Measurements from ENCODE around the gene FHAD1.

Gene FHAD1

DNA sequence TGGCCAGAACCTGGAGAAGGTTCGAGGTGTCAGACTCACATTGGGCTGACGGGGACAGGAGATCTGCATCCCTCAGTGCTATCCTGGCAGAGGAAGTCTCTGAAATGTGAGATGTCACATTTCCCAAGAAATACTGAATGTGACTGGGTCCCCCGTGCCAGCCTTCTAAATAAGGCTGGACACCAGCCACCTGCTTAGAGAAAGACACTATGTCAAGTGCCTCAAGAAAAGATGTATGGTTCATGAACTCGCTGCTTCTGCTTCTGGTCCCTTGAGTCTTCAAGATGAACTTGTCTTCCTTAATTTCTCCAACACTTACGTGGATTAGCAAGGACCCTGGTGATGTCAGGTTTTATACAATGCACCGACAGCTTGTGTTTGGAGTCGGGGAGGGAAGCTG lies 42.1 kb upstream of the FHAD1 start:
- TF ChIP-seq OSR1 (CRISPR knock-in tag; IDR thresholded peaks at IDR 0.05) (no peak), ZFP3 (CRISPR knock-in tag; IDR thresholded peaks at IDR 0.05) (no peak), ISL1 (CRISPR knock-in tag; IDR thresholded peaks at IDR 0.05) (no peak), ZFP30 (CRISPR knock-in tag; IDR thresholded peaks at IDR 0.05) (no peak), RARB (CRISPR knock-in tag; IDR thresholded peaks at IDR 0.05) (no peak), SNAI2 (CRISPR knock-in tag; IDR thresholded peaks at IDR 0.05) (no peak), TSHZ2 (CRISPR knock-in tag; IDR thresholded peaks at IDR 0.05) (no peak), PPARA (CRISPR knock-in tag; IDR thresholded peaks at IDR 0.05; ENCODE audit: borderline replicate concordance) (no peak), BACH2 (CRISPR knock-in tag; IDR thresholded peaks at IDR 0.05; ENCODE audit: borderline replicate concordance) (no peak)
- TF ChIP-seq, protein P1, sequence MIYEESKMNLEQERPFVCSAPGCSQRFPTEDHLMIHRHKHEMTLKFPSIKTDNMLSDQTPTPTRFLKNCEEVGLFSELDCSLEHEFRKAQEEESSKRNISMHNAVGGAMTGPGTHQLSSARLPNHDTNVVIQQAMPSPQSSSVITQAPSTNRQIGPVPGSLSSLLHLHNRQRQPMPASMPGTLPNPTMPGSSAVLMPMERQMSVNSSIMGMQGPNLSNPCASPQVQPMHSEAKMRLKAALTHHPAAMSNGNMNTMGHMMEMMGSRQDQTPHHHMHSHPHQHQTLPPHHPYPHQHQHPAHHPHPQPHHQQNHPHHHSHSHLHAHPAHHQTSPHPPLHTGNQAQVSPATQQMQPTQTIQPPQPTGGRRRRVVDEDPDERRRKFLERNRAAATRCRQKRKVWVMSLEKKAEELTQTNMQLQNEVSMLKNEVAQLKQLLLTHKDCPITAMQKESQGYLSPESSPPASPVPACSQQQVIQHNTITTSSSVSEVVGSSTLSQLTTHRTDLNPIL (CRISPR knock-in tag; IDR thresholded peaks at IDR 0.05; ENCODE audit: low read depth): no peak
- no peak for ATAC-seq

GRCh38 chr1:15205586-15206346 lies 41.3 kb upstream of the FHAD1 start:
- no peak for ATAC-seq

More at GRCh38 chr1:15205586-15206346, 41.3 kb upstream of the FHAD1 start:
- TF ChIP-seq ZNF565 (CRISPR knock-in tag; conservative IDR thresholded peaks at IDR 0.05; ENCODE audit: low read depth) (no peak), SNAI2 (CRISPR knock-in tag; IDR thresholded peaks at IDR 0.05) (no peak), ARNTL (CRISPR knock-in tag; IDR thresholded peaks at IDR 0.05; ENCODE audit: borderline replicate concordance, low read depth) (no peak), ZFP3 (CRISPR knock-in tag; IDR thresholded peaks at IDR 0.05) (no peak), ZFP30 (CRISPR knock-in tag; IDR thresholded peaks at IDR 0.05) (no peak), CSRNP3 (CRISPR knock-in tag; IDR thresholded peaks at IDR 0.05) (no peak), RARB (CRISPR knock-in tag; IDR thresholded peaks at IDR 0.05) (no peak), ZNF8 (CRISPR knock-in tag; IDR thresholded peaks at IDR 0.05) (no peak), PPARA (CRISPR knock-in tag; IDR thresholded peaks at IDR 0.05; ENCODE audit: borderline replicate concordance) (no peak), TSHZ2 (CRISPR knock-in tag; IDR thresholded peaks at IDR 0.05) (no peak), POU6F1 (CRISPR knock-in tag; IDR thresholded peaks at IDR 0.05; ENCODE audit: borderline replicate concordance, low read depth) (no peak), OSR1 (CRISPR knock-in tag; IDR thresholded peaks at IDR 0.05) (no peak), TCF4 (CRISPR knock-in tag; IDR thresholded peaks at IDR 0.05; ENCODE audit: borderline replicate concordance) (no peak), GLIS3 (CRISPR knock-in tag; IDR thresholded peaks at IDR 0.05) (no peak), ZNF70 (CRISPR knock-in tag; IDR thresholded peaks at IDR 0.05) (no peak)
- TF ChIP-seq, protein P2, sequence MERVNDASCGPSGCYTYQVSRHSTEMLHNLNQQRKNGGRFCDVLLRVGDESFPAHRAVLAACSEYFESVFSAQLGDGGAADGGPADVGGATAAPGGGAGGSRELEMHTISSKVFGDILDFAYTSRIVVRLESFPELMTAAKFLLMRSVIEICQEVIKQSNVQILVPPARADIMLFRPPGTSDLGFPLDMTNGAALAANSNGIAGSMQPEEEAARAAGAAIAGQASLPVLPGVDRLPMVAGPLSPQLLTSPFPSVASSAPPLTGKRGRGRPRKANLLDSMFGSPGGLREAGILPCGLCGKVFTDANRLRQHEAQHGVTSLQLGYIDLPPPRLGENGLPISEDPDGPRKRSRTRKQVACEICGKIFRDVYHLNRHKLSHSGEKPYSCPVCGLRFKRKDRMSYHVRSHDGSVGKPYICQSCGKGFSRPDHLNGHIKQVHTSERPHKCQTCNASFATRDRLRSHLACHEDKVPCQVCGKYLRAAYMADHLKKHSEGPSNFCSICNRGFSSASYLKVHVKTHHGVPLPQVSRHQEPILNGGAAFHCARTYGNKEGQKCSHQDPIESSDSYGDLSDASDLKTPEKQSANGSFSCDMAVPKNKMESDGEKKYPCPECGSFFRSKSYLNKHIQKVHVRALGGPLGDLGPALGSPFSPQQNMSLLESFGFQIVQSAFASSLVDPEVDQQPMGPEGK (CRISPR knock-in tag; IDR thresholded peaks at IDR 0.05; ENCODE audit: borderline replicate concordance): no peak

Measured in SK-N-SH treated with all-trans-retinoic acid at 6 μM for 48 hours (cell line).